K562 (cell line): ENCODE measurements around the gene NUFIP2. TPM values are rescaled to one million over a fixed set of nuclear protein-coding genes. Genes with fewer than 3 reads are reported as not detected.

ENCODE experiments used
- ASH1L ChIP-seq: fragments of 450-650 bp; IDR thresholded peaks from 2 replicates; pipeline ENCODE4 v1.6.1; 2018; ENCODE audit warnings: borderline replicate concordance, mild to moderate bottlenecking, low read depth; ENCODE audit not compliant: partially characterized antibody
- BRD9 ChIP-seq: fragments of 450-650 bp; IDR thresholded peaks from 2 replicates; pipeline ENCODE4 v1.6.1; 2018; ENCODE audit warnings: low read depth; ENCODE audit not compliant: partially characterized antibody
- CBX1 ChIP-seq: sonication (generic); IDR thresholded peaks from 2 replicates; pipeline ENCODE4 v1.6.1; 2016; ENCODE audit warnings: antibody characterized with exemption, low read depth, mild to moderate bottlenecking
- DMBX1 ChIP-seq: fragments of 250-450 bp; sonication (Bioruptor Pico); IDR thresholded peaks from 2 replicates; pipeline ENCODE4 v1.8.0; 2022; ENCODE audit warnings: inconsistent platforms, mild to moderate bottlenecking, moderate library complexity, borderline replicate concordance
- FOXJ3 ChIP-seq: sonication (generic); formaldehyde crosslinking; IDR thresholded peaks from 2 replicates; pipeline ENCODE4 v1.4.0; 2020; ENCODE audit warnings: mild to moderate bottlenecking, missing genetic modification reagents
- HDAC1 ChIP-seq, 2 experiments: fragments of 450-650 bp; IDR thresholded peaks; 2 replicates each; pipeline ENCODE4 v1.6.1; 2016 to 2017; ENCODE audit warnings: inconsistent platforms in 1 of 2, mild to moderate bottlenecking in 1 of 2, moderate library complexity in 1 of 2
- HDGF ChIP-seq: fragments of 450-650 bp; IDR thresholded peaks from 2 replicates; pipeline ENCODE4 v1.6.1; 2016
- KHSRP ChIP-seq: fragments of 450-650 bp; IDR thresholded peaks from 2 replicates; pipeline ENCODE4 v1.6.1; 2017
- MTA1 ChIP-seq: fragments of 450-650 bp; IDR thresholded peaks from 2 replicates; pipeline ENCODE4 v1.6.1; 2017; ENCODE audit warnings: borderline replicate concordance
- NFIC ChIP-seq: fragments of 450-650 bp; IDR thresholded peaks from 2 replicates; pipeline ENCODE4 v1.6.1; 2017; ENCODE audit warnings: mild to moderate bottlenecking, inconsistent platforms
- NFYB ChIP-seq: IDR thresholded peaks from 2 replicates; pipeline ENCODE4 v1.6.1; 2011; ENCODE audit warnings: mild to moderate bottlenecking, moderate library complexity; ENCODE audit not compliant: insufficient read length; ENCODE audit errors: extremely low read depth
- PML ChIP-seq: IDR thresholded peaks from 2 replicates; pipeline ENCODE4 v1.6.1; 2012; ENCODE audit warnings: low read length, inconsistent platforms
- PTBP1 ChIP-seq: fragments of 200-400 bp; formaldehyde crosslinking; IDR thresholded peaks from 2 replicates; pipeline ENCODE4 v1.6.1; 2017; ENCODE audit warnings: low read depth, low read length
- PYGO2 ChIP-seq: fragments of 450-650 bp; IDR thresholded peaks from 2 replicates; pipeline ENCODE4 v1.6.1; 2016; ENCODE audit warnings: mild to moderate bottlenecking, missing genetic modification characterization, moderate library complexity, missing compliant biosample characterization
- RBM25 ChIP-seq: fragments of 200-400 bp; formaldehyde crosslinking; IDR thresholded peaks from 2 replicates; pipeline ENCODE4 v1.6.1; 2018; ENCODE audit warnings: low read length, low read depth, moderate library complexity; ENCODE audit not compliant: severe bottlenecking
- SMAD3 ChIP-seq: fragments of 450-650 bp; formaldehyde crosslinking; conservative IDR thresholded peaks from 2 replicates; pipeline ENCODE4 v1.4.0; 2020; ENCODE audit warnings: mild to moderate bottlenecking
- THAP7 ChIP-seq: fragments of 250-450 bp; sonication (Bioruptor Pico); IDR thresholded peaks from 2 replicates; pipeline ENCODE4 v1.5.0; 2021
- ZNF12 ChIP-seq: sonication (generic); formaldehyde crosslinking; IDR thresholded peaks from 2 replicates; pipeline ENCODE4 v1.4.0; 2020; ENCODE audit warnings: mild to moderate bottlenecking, missing genetic modification reagents
- ZNF436 ChIP-seq: fragments of 250-450, 450-650 bp; sonication (Bioruptor Pico); formaldehyde crosslinking; IDR thresholded peaks from 2 replicates; pipeline ENCODE4 v1.7.0; 2020; ENCODE audit warnings: mild to moderate bottlenecking
- ZNF449 ChIP-seq: fragments of 250-450 bp; sonication (Bioruptor Pico); IDR thresholded peaks from 2 replicates; pipeline ENCODE4 v1.8.0; 2022; ENCODE audit warnings: moderate library complexity, mild to moderate bottlenecking, inconsistent platforms
- polyA plus RNA-seq, 8 experiments: library from polyadenylated mRNA; depleted of rRNA in 4 of 8; stranded (reverse) in 5 of 8; unstranded in 3 of 8; fragments of >200 nt; fragmentation: Nextera tagmentation in 2 of 8; fragmentation: Illumina TruSeq in 1 of 8; extraction: Ambion mirVana in 2 of 8; extraction: Trizol in 1 of 8; gene quantifications; 2 replicates each; pipeline versions ENCODE4 v1.2.1 to v1.2.3, GENCODE V29; 2011 to 2014; ENCODE audit warnings: inconsistent platforms in 1 of 8, missing spikeins in 1 of 8
- total RNA-seq, 7 experiments: library from RNA; depleted of rRNA in 6 of 7; stranded (reverse); fragments of >200 nt in 6 of 7; fragmentation: Illumina TruSeq in 2 of 7; extraction: Trizol in 2 of 7; gene quantifications; 2 replicates each; pipeline versions ENCODE4 v1.2.1 to v1.2.3, GENCODE V29; 2011 to 2021; ENCODE audit warnings: low replicate concordance in 1 of 7
- TF ChIP-seq, protein P1 (sequence below), 3 experiments: fragments of 200-800 bp in 1 of 3; fragments of 250-450 bp in 1 of 3; fragments of 450-650 bp in 1 of 3; sonication (Bioruptor Pico) in 1 of 3; sonication (Bioruptor generic) in 1 of 3; formaldehyde crosslinking in 1 of 3; IDR thresholded peaks; 2 replicates each; pipeline versions ENCODE4 v1.6.1 to v1.8.0; 2016 to 2022; ENCODE audit warnings: mild to moderate bottlenecking in 2 of 3, missing genetic modification characterization in 2 of 3, missing compliant biosample characterization in 1 of 3, moderate library complexity in 1 of 3
- TF ChIP-seq, protein P2 (sequence below): fragments of 250-450 bp; sonication (Bioruptor Pico); IDR thresholded peaks from 2 replicates; pipeline ENCODE4 v1.8.0; 2021; ENCODE audit warnings: moderate library complexity, mild to moderate bottlenecking, inconsistent platforms

The NUFIP2 gene
- total and polyA plus RNA-seq, 9 of the 15 experiments (the other 6 are each of a cell fraction or from before 2014, with no cell fraction given): 4.9 to 40.7 (median 18.5) TPM

DNA sequence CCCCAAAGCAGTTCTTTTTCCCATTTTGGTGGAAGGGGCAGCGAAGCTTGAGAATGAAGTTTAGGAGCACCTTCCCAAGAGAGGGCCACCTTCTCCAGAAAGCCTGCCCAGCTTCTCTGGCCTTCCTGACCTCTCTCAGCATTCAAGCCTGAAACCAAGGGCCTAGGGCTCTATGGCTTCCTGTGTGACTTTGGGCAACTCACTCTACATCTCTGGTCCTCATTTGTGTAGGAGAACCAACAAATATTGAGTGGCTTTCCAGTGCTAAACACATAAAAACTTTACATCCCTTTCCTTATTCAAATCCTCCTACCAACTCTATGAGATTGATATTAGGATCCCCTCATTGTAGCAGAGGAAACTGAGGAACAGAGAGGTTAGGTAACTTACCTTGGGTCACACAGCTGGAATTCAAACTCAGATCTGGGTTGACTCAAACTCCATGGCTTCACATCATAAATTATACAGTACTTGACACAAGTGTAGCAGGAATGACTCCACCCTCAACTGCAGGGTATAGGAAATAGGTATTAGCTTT, 81.8 kb downstream of the NUFIP2 start (continued):
- TF ChIP-seq THAP7: no peak
- TF ChIP-seq, protein P1, sequence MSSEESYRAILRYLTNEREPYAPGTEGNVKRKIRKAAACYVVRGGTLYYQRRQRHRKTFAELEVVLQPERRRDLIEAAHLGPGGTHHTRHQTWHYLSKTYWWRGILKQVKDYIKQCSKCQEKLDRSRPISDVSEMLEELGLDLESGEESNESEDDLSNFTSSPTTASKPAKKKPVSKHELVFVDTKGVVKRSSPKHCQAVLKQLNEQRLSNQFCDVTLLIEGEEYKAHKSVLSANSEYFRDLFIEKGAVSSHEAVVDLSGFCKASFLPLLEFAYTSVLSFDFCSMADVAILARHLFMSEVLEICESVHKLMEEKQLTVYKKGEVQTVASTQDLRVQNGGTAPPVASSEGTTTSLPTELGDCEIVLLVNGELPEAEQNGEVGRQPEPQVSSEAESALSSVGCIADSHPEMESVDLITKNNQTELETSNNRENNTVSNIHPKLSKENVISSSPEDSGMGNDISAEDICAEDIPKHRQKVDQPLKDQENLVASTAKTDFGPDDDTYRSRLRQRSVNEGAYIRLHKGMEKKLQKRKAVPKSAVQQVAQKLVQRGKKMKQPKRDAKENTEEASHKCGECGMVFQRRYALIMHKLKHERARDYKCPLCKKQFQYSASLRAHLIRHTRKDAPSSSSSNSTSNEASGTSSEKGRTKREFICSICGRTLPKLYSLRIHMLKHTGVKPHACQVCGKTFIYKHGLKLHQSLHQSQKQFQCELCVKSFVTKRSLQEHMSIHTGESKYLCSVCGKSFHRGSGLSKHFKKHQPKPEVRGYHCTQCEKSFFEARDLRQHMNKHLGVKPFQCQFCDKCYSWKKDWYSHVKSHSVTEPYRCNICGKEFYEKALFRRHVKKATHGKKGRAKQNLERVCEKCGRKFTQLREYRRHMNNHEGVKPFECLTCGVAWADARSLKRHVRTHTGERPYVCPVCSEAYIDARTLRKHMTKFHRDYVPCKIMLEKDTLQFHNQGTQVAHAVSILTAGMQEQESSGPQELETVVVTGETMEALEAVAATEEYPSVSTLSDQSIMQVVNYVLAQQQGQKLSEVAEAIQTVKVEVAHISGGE (CRISPR knock-in tag; IDR thresholded peaks at IDR 0.05): no peak
- peak; percentile 99 for TF ChIP-seq RBM25
- peak; percentile 100 for TF ChIP-seq BRD9
- TF ChIP-seq ASH1L: no peak
- TF ChIP-seq FOXJ3: no peak
- 0 out of 2 replicates have a peak, but pooled peaks have one; percentile 52 for TF ChIP-seq MTA1
- peak in 1 of 2 experiments; percentile 53; a peak in 1 of 4 replicates for TF ChIP-seq HDAC1 (IDR thresholded peaks at IDR 0.05)
- no peak for TF ChIP-seq CBX1
- 0 out of 2 replicates have a peak, but pooled peaks have one; percentile 24 for TF ChIP-seq DMBX1 (CRISPR knock-in tag)
- TF ChIP-seq, protein P2, sequence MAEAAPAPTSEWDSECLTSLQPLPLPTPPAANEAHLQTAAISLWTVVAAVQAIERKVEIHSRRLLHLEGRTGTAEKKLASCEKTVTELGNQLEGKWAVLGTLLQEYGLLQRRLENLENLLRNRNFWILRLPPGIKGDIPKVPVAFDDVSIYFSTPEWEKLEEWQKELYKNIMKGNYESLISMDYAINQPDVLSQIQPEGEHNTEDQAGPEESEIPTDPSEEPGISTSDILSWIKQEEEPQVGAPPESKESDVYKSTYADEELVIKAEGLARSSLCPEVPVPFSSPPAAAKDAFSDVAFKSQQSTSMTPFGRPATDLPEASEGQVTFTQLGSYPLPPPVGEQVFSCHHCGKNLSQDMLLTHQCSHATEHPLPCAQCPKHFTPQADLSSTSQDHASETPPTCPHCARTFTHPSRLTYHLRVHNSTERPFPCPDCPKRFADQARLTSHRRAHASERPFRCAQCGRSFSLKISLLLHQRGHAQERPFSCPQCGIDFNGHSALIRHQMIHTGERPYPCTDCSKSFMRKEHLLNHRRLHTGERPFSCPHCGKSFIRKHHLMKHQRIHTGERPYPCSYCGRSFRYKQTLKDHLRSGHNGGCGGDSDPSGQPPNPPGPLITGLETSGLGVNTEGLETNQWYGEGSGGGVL: no peak
- no peak for TF ChIP-seq PML
- TF ChIP-seq HDGF: peak; percentile 70; the same call in 1 of the 2 replicates
- no peak for TF ChIP-seq ZNF436
- TF ChIP-seq PTBP1: peak; percentile 70; the same call in 1 of the 2 replicates
- no peak for TF ChIP-seq ZNF12 (CRISPR knock-in tag)
- no peak for TF ChIP-seq NFYB
- no peak for TF ChIP-seq PYGO2 (tag)
- TF ChIP-seq NFIC: peak; percentile 6; the same call in 1 of the 2 replicates
- no peak for TF ChIP-seq ZNF449 (CRISPR knock-in tag)
- TF ChIP-seq KHSRP: no peak
- no peak for TF ChIP-seq SMAD3
